Neuronal stem cell (in vitro differentiated cells): ENCODE measurements around the gene GRPEL1.

ENCODE experiments used
- DNase-seq: peaks from one replicate; pipeline ENCODE4 v3.0.0-alpha.2; 2013; ENCODE audit warnings: low spot score
- H2AFZ ChIP-seq: one replicate; pipeline ENCODE4 v1.6.1; 2013; ENCODE audit warnings: mild to moderate bottlenecking, low read length, inconsistent platforms
- H2AK5ac ChIP-seq: 2 replicates; pipeline ENCODE4 v1.6.1; 2013; ENCODE audit warnings: low read depth, mild to moderate bottlenecking, inconsistent platforms, low read length, moderate library complexity, mixed read lengths
- H2BK120ac ChIP-seq: 2 replicates; pipeline ENCODE4 v1.6.1; 2013; ENCODE audit warnings: low read depth, mild to moderate bottlenecking, inconsistent platforms, low read length, moderate library complexity, mixed read lengths
- H2BK12ac ChIP-seq: one replicate; pipeline ENCODE4 v1.6.1; 2013; ENCODE audit warnings: low read length, inconsistent platforms
- H2BK15ac ChIP-seq: 2 replicates; pipeline ENCODE4 v1.6.1; 2013; ENCODE audit warnings: mild to moderate bottlenecking, low read length, inconsistent platforms, mixed read lengths
- H2BK5ac ChIP-seq: one replicate; pipeline ENCODE4 v1.6.1; 2013; ENCODE audit warnings: inconsistent platforms, mild to moderate bottlenecking, low read length, moderate library complexity
- H3K14ac ChIP-seq: one replicate; pipeline ENCODE4 v1.6.1; 2013; ENCODE audit warnings: low read length, inconsistent platforms
- H3K18ac ChIP-seq: 2 replicates; pipeline ENCODE4 v1.6.1; 2013; ENCODE audit warnings: low read length, inconsistent platforms
- H3K23ac ChIP-seq: 2 replicates; pipeline ENCODE4 v1.6.1; 2013; ENCODE audit warnings: low read depth, mild to moderate bottlenecking, mixed read lengths, low read length, inconsistent platforms; ENCODE audit not compliant: poor library complexity
- H3K27ac ChIP-seq: replicated peaks from 3 replicates; pipeline ENCODE4 v1.5.1; 2013; ENCODE audit warnings: low read length, inconsistent platforms
- H3K27me3 ChIP-seq, 3 experiments: 2 replicates each; pipeline ENCODE4 v1.6.1; 2013; ENCODE audit warnings: low read length in 3 of 3, mild to moderate bottlenecking in 2 of 3, inconsistent platforms in 1 of 3, low read depth in 1 of 3, mixed read lengths in 1 of 3, moderate library complexity in 1 of 3; ENCODE audit not compliant: control insufficient read depth in 3 of 3, insufficient read depth in 3 of 3
- H3K36me3 ChIP-seq, 2 donors: replicated peaks in 1 of 2; 2 replicates each; pipeline ENCODE4 v1.6.1; 2013; ENCODE audit warnings: low read length in 2 of 2; ENCODE audit not compliant: control insufficient read depth in 2 of 2, insufficient read depth in 2 of 2
- H3K4ac ChIP-seq: 2 replicates; pipeline ENCODE4 v1.6.1; 2013; ENCODE audit warnings: inconsistent platforms, mild to moderate bottlenecking, low read length, moderate library complexity
- H3K4me1 ChIP-seq, 2 donors: 1 replicate in 1 of 2; 2 replicates in 1 of 2; pipeline ENCODE4 v1.6.1; 2013; ENCODE audit warnings: low read length in 2 of 2, low read depth in 1 of 2; ENCODE audit not compliant: control insufficient read depth in 2 of 2, insufficient read depth in 1 of 2
- H3K4me2 ChIP-seq: one replicate; pipeline ENCODE4 v1.6.1; 2013; ENCODE audit warnings: mild to moderate bottlenecking, low read length, inconsistent platforms; ENCODE audit not compliant: insufficient read depth, poor library complexity, severe bottlenecking
- H3K4me3 ChIP-seq, 2 donors: 2 replicates each; pipeline ENCODE4 v1.5.1; 2013; ENCODE audit warnings: low read length in 2 of 2, mild to moderate bottlenecking in 2 of 2, inconsistent platforms in 1 of 2, moderate library complexity in 1 of 2
- H3K79me1 ChIP-seq: one replicate; pipeline ENCODE4 v1.6.1; 2013; ENCODE audit warnings: low read depth, mild to moderate bottlenecking, inconsistent platforms, low read length, moderate library complexity
- H3K9ac ChIP-seq: one replicate; pipeline ENCODE4 v1.6.1; 2013; ENCODE audit warnings: mild to moderate bottlenecking, low read depth, low read length, inconsistent platforms; ENCODE audit not compliant: poor library complexity
- H3K9me3 ChIP-seq, 2 donors: replicated peaks in 1 of 2; 2 replicates each; pipeline versions ENCODE3 to v1.6.1; 2013; ENCODE audit warnings: low read length in 2 of 2, mild to moderate bottlenecking in 2 of 2, inconsistent platforms in 1 of 2, low read depth in 1 of 2, mixed read lengths in 1 of 2, moderate library complexity in 1 of 2; ENCODE audit not compliant: control insufficient read depth in 2 of 2, insufficient read depth in 1 of 2
- H4K8ac ChIP-seq: one replicate; pipeline ENCODE4 v1.6.1; 2013; ENCODE audit warnings: low read depth, mild to moderate bottlenecking, inconsistent platforms, low read length, moderate library complexity
- H4K91ac ChIP-seq: one replicate; pipeline ENCODE4 v1.6.1; 2013; ENCODE audit warnings: low read length, low read depth, mild to moderate bottlenecking, inconsistent platforms; ENCODE audit not compliant: poor library complexity
- WGBS, 2 donors: extraction: QIAGEN DNeasy Blood & Tissue Kit; methylation state at CpG; one replicate each; pipeline ENCODE4 v1.1.7; 2013; ENCODE audit warnings: missing lambda C conversion rate in 2 of 2, mixed read lengths in 1 of 2; ENCODE audit not compliant: insufficient read length in 2 of 2, insufficient replicate concordance in 1 of 2; ENCODE audit errors: extremely low coverage in 2 of 2; 5-methylcytosine and 5-hydroxymethylcytosine counted together

Gene GRPEL1

DNA sequence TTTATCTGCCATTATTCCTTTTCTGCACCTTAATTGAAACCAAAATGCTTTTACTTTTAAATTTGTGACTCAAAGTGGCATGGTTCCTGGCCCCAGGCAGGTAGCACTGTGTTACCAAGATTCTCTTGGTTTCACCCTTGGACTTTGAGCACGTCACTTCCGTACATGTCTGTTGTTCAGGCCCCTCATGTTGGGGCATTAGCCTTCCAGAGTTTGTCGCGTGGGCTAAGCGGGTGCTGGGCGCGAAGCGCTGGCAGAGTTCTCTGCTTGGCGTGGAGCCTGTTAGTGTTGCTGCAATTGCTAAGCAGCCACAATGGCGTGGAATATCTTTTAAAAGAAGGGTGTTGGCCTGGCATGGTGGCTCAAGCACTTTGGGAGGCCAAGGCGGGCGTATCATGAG lies 38.7 kb downstream of the GRPEL1 start:
- Histone ChIP-seq H4K8ac (no peak overlapping the region), H3K27ac (no peak overlapping the region), H2AFZ (no peak overlapping the region), H4K91ac (no peak overlapping the region), H3K4me3 (no peak overlapping the region), H3K27me3 (no peaks in the 10 kb centered on the region), H3K14ac (no peak overlapping the region), H2BK12ac (no peak overlapping the region), H2BK15ac (no peak overlapping the region), H3K4me1 (peaks cover 0 to under 1% of the 10 kb centered on the region in 2 donors), H3K4me2 (no peak overlapping the region), H3K79me1 (peaks cover 2% of the 10 kb centered on the region), H2BK5ac (no peak overlapping the region), H3K9me3 (peaks cover 0 to 2% of the 10 kb centered on the region in 2 donors), H3K36me3 (peaks cover 41 to 87% of the 10 kb centered on the region in 2 donors), H3K18ac (no peak overlapping the region), H3K23ac (no peak overlapping the region), H2BK120ac (no peak overlapping the region), H2AK5ac (no peak overlapping the region), H3K9ac (no peak overlapping the region), H3K4ac (no peak overlapping the region)
- WGBS, 2 donors = no CpG with 5 or more reads among the region's 12 CpGs
- no peak for DNase-seq

- Histone ChIP-seq H2BK15ac (no peak overlapping the region), H2BK120ac (no peak overlapping the region), H3K23ac (peak overlapping the region; percentile 51), H3K27ac (no peak overlapping the region), H3K27me3 (no peaks in the 10 kb centered on the region), H3K4me1 (no peaks in the 10 kb centered on the region), H3K4ac (no peak overlapping the region), H3K4me3 (peak overlapping the region in 1 of 2 donors; percentile 4), H3K79me1 (peaks cover 2% of the 10 kb centered on the region), H3K18ac (no peak overlapping the region), H4K91ac (no peak overlapping the region), H2BK12ac (no peak overlapping the region), H3K14ac (no peak overlapping the region), H3K4me2 (no peak overlapping the region), H2BK5ac (no peak overlapping the region), H3K9me3 (peaks cover 0 to 2% of the 10 kb centered on the region in 2 donors), H4K8ac (no peak overlapping the region), H3K9ac (no peak overlapping the region), H2AFZ (no peak overlapping the region), H3K36me3 (peaks cover 47 to 94% of the 10 kb centered on the region in 2 donors), H2AK5ac (no peak overlapping the region)
- DNase-seq = no peak
- 100% methylated on average over 2 of the region's 5 CpGs for WGBS, 2 donors
These were observed 40.0 kb downstream of the GRPEL1 start for GRCh38 chr4:7027913-7028312.

DNA sequence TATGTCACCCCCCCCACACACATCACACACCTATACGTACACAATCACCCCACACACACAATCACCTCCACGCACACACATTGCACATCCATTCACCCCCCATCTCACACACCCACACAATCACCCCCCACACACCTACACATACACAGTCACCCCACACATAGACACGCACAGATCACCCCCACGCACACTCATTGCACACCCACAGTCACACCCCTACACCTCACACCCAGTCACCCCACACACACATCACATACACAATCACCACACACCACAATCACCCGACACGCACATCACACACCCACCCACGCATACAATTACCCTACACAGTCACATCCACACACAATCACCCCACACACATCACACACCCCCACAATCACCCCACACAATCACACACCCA lies 40.6 kb downstream of the GRPEL1 start:
- H3K36me3 ChIP-seq = peaks cover 48 to 95% of the 10 kb centered on the region in 2 donors
- H3K79me1 ChIP-seq = peaks cover 2% of the 10 kb centered on the region
- H3K27ac ChIP-seq = no peak overlapping the region
- H3K9me3 ChIP-seq = peaks cover 0 to 2% of the 10 kb centered on the region in 2 donors
- peak overlapping the region; percentile 71 for H3K23ac ChIP-seq
- no peak overlapping the region for H3K18ac ChIP-seq
- no peak overlapping the region for H4K8ac ChIP-seq
- H2BK5ac ChIP-seq = no peak overlapping the region
- DNase-seq = no peak
- H3K4me3 ChIP-seq = peak overlapping the region in 1 of 2 donors; percentile 5
- no peaks in the 10 kb centered on the region for H3K4me1 ChIP-seq
- H4K91ac ChIP-seq = no peak overlapping the region
- H3K27me3 ChIP-seq = no peaks in the 10 kb centered on the region
- H3K14ac ChIP-seq = peak overlapping the region; percentile 83
- H2BK120ac ChIP-seq = no peak overlapping the region
- H3K4me2 ChIP-seq = no peak overlapping the region
- no peak overlapping the region for H2BK12ac ChIP-seq
- no peak overlapping the region for H2AK5ac ChIP-seq
- H3K9ac ChIP-seq = no peak overlapping the region
- 100% methylated on average over 2 to 5 of the region's 7 CpGs for WGBS, 2 donors
- H2AFZ ChIP-seq = no peak overlapping the region
- H3K4ac ChIP-seq = no peak overlapping the region
- no peak overlapping the region for H2BK15ac ChIP-seq

DNA sequence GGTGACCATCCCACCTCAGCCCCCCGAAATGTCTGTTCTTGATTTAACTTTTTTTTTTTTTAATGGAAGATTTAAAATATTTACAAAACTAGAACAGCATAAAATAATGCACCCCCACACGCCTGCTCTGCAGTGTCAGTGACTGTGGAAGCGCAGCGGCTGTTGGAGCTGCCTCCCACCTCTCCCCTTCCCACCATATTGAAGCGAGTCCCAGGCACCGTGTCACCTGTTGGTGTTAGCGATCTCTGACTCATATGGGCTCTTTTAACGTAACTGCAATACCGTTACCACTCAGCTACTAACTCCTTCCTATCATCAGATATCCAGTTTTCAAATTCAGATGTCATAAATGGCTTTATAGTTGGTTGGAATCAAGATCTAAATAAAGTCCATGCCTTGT lies 41.8 kb downstream of the GRPEL1 start:
- no peak for DNase-seq
- H2BK5ac ChIP-seq = no peak overlapping the region
- no peak overlapping the region for H3K14ac ChIP-seq
- no peak overlapping the region for H3K4ac ChIP-seq
- no peak overlapping the region for H2BK15ac ChIP-seq
- no peak overlapping the region for H3K4me3 ChIP-seq
- peaks cover 2% of the 10 kb centered on the region for H3K79me1 ChIP-seq
- H3K9me3 ChIP-seq = peaks cover 0 to 2% of the 10 kb centered on the region in 2 donors
- no peaks in the 10 kb centered on the region for H3K27me3 ChIP-seq
- H4K8ac ChIP-seq = no peak overlapping the region
- no peak overlapping the region for H2BK120ac ChIP-seq
- no peak overlapping the region for H3K27ac ChIP-seq
- no peak overlapping the region for H2AK5ac ChIP-seq
- no CpG with 5 or more reads among the region's 9 CpGs for WGBS, 2 donors
- no peak overlapping the region for H3K23ac ChIP-seq
- H3K4me1 ChIP-seq = peaks cover 0 to 5% of the 10 kb centered on the region in 2 donors
- H3K18ac ChIP-seq = no peak overlapping the region
- H2BK12ac ChIP-seq = no peak overlapping the region
- H4K91ac ChIP-seq = no peak overlapping the region
- H3K4me2 ChIP-seq = no peak overlapping the region
- peaks cover 40 to 93% of the 10 kb centered on the region in 2 donors for H3K36me3 ChIP-seq
- no peak overlapping the region for H2AFZ ChIP-seq
- H3K9ac ChIP-seq = no peak overlapping the region
